Sigmoid colon (tissue), 7 donors: Measurements from ENCODE around the gene ZNF621. TPM values are rescaled to one million over a fixed set of nuclear protein-coding genes. Genes with fewer than 3 reads are reported as not detected.

Experiments used
- DNase-seq: peaks from one replicate; pipeline ENCODE4 v3.0.0-alpha.2; 2019
- H3K27ac ChIP-seq, 4 donors: fragments of 200-600 bp; sonication (generic); one replicate each; pipeline ENCODE4 v1.5.1; 2016 to 2019; ENCODE audit warnings: mild to moderate bottlenecking in 1 of 4
- H3K27me3 ChIP-seq, 3 donors: fragments of 200-600 bp; sonication (generic); one replicate each; pipeline ENCODE4 v1.5.1; 2019; ENCODE audit warnings: mild to moderate bottlenecking in 1 of 3
- H3K36me3 ChIP-seq, 4 donors: fragments of 200-600 bp; sonication (generic); one replicate each; pipeline ENCODE4 v1.5.1; 2016 to 2019
- H3K4me1 ChIP-seq, 4 donors: fragments of 200-600 bp; sonication (generic); one replicate each; pipeline ENCODE4 v1.5.1; 2017 to 2019
- H3K4me3 ChIP-seq, 4 donors: fragments of 200-600 bp; sonication (generic); one replicate each; pipeline ENCODE4 v1.5.1; 2017 to 2019; ENCODE audit warnings: mild to moderate bottlenecking in 2 of 4, moderate library complexity in 1 of 4
- H3K9me3 ChIP-seq, 4 donors: fragments of 200-600 bp in 3 of 4; sonication (generic) in 3 of 4; one replicate each; pipeline versions ENCODE4 v1.5.1 to v1.6.1; 2013 to 2019
- CTCF ChIP-seq, 4 experiments: fragments of 450-650 bp in 3 of 4; fragments of 200-600 bp in 1 of 4; IDR thresholded peaks; one replicate each; pipeline ENCODE4 v1.5.1; 2016 to 2019; ENCODE audit warnings: antibody characterized with exemption in 4 of 4, mild to moderate bottlenecking in 3 of 4, moderate library complexity in 2 of 4
- EP300 ChIP-seq, 4 donors: sonication (generic); formaldehyde crosslinking; IDR thresholded peaks; one replicate each; pipeline ENCODE4 v1.6.1; 2017; ENCODE audit warnings: antibody characterized with exemption in 4 of 4
- POLR2A ChIP-seq, 2 donors: fragments of 450-650 bp; IDR thresholded peaks; one replicate each; pipeline ENCODE4 v1.6.1; 2016; ENCODE audit warnings: antibody characterized with exemption in 2 of 2, mild to moderate bottlenecking in 2 of 2, moderate library complexity in 2 of 2
- POLR2AphosphoS5 ChIP-seq, 4 donors: sonication (generic); formaldehyde crosslinking; IDR thresholded peaks; one replicate each; pipeline ENCODE4 v1.6.1; 2017; ENCODE audit warnings: antibody characterized with exemption in 4 of 4
- WGBS, 2 donors: extraction: QIAGEN DNeasy Blood & Tissue Kit; methylation state at CpG; one replicate each; pipeline ENCODE4 v1.1.7; 2013; 5-methylcytosine and 5-hydroxymethylcytosine counted together
- intact Hi-C: fragments of 100-400 bp; cut with DNase I; formaldehyde crosslinking; loops from one replicate; pipeline ENCODE4 v1.15.1; 2023
- polyA plus RNA-seq, 3 donors: library from polyadenylated mRNA; stranded (reverse); fragments of 200-250 nt; gene quantifications; one replicate each; pipeline ENCODE4 v1.2.3, GENCODE V29; 2013
- small RNA-seq, 3 donors: library from RNA; depleted of rRNA; stranded (forward); fragments of <200 nt; gene quantifications; one replicate each; pipeline ENCODE3, GENCODE V24; 2016
- total RNA-seq, 4 donors: library from RNA; depleted of rRNA; stranded (reverse); fragments of >200 nt; gene quantifications; one replicate each; pipeline ENCODE4 v1.1.0, GENCODE V29; 2016
- donor health status: healthy with polysubstance abuse.
- donor health status: Bipolar disorder and iron deficiency.
- donor health status: healthy.

The ZNF621 gene
- total and polyA plus RNA-seq, 7 donors = 4.6 to 19.9 (median 13.2) TPM

- WGBS, 2 donors = 79 to 92% methylated on average over 5 of the region's 5 CpGs
- Histone ChIP-seq H3K27ac (no peak overlapping the region), H3K4me1 (peaks cover 0 to 10% (median 7%) of the 10 kb centered on the region in 4 donors), H3K36me3 (no peaks in the 10 kb centered on the region), H3K4me3 (no peak overlapping the region), H3K9me3 (no peaks in the 10 kb centered on the region), H3K27me3 (no peaks in the 10 kb centered on the region)
- intact Hi-C loops = loop anchor here (10.0 kb wide), 1 partner anchor 264 kb away; no protein-coding TSS in a partner anchor
- no peak for DNase-seq
- TF ChIP-seq CTCF (IDR thresholded peaks at IDR 0.05) = no peak
- no peak for TF ChIP-seq EP300 (IDR thresholded peaks at IDR 0.05)
- no peak for TF ChIP-seq POLR2AphosphoS5 (IDR thresholded peaks at IDR 0.05)
- TF ChIP-seq POLR2A (IDR thresholded peaks at IDR 0.05) = no peak
Measured at GRCh38 chr3:40588406-40588805, 63.6 kb downstream of the ZNF621 start.

Small RNAs within 50 kb of the gene (small RNA-seq; reads per million reads assigned to genes)
- gene RNU5B-2P = 0.06 to 0.22 (median 0.11) reads per million in 3 donors

Other genes with a start within 250 kb of the ZNF621 start
- gene EIF1B, start 215.3 kb upstream of the ZNF621 start, total RNA-seq = 10 to 100 TPM; 27.1 to 42.8 (median 39.5) TPM
- gene EIF1B, start 215.3 kb upstream of the ZNF621 start, polyA plus RNA-seq = 10 to 100 TPM; 54.8 to 94.1 (median 69.7) TPM
- gene ENTPD3, start 137.8 kb upstream of the ZNF621 start, total RNA-seq = 10 to 100 TPM in 1 of 4 donors, 1 to 10 TPM in 3; 4.9 to 13.9 (median 5.9) TPM
- 1 to 10 TPM; 1.2 to 4.6 (median 2.5) TPM for gene ENTPD3, start 137.8 kb upstream of the ZNF621 start, polyA plus RNA-seq
- 100 to 1,000 TPM; 447 to 619 (median 549) TPM for gene RPL14, start 67.6 kb upstream of the ZNF621 start, total RNA-seq
- 1,000 to 10,000 TPM; 1,034 to 1,712 (median 1,302) TPM for gene RPL14, start 67.6 kb upstream of the ZNF621 start, polyA plus RNA-seq
- 1 to 10 TPM; 3.4 to 5.1 (median 4.5) TPM for gene ZNF619, start 47.8 kb upstream of the ZNF621 start, total RNA-seq
- gene ZNF619, start 47.8 kb upstream of the ZNF621 start, polyA plus RNA-seq = 1 to 10 TPM; 1.2 to 2.6 (median 1.6) TPM
- 1 to 10 TPM; 1.4 to 7.3 (median 4.1) TPM for gene ZNF620, start 18.9 kb upstream of the ZNF621 start, total RNA-seq
- gene ZNF620, start 18.9 kb upstream of the ZNF621 start, polyA plus RNA-seq = 1 to 10 TPM; 1.8 to 2.1 (median 2.0) TPM